Stimulated activated CD4-positive, alpha-beta T cell treated with anti-CD3 and anti-CD28 coated beads, Interleukin-2, amount 100 ng/mL, for 48 hours (primary cell): Measurements from ENCODE around the gene KCNT1.

Experiments
- DNase-seq, 2 donors: peaks; one replicate each; pipeline ENCODE4 v3.0.0-alpha.2; 2020

Gene KCNT1

DNA sequence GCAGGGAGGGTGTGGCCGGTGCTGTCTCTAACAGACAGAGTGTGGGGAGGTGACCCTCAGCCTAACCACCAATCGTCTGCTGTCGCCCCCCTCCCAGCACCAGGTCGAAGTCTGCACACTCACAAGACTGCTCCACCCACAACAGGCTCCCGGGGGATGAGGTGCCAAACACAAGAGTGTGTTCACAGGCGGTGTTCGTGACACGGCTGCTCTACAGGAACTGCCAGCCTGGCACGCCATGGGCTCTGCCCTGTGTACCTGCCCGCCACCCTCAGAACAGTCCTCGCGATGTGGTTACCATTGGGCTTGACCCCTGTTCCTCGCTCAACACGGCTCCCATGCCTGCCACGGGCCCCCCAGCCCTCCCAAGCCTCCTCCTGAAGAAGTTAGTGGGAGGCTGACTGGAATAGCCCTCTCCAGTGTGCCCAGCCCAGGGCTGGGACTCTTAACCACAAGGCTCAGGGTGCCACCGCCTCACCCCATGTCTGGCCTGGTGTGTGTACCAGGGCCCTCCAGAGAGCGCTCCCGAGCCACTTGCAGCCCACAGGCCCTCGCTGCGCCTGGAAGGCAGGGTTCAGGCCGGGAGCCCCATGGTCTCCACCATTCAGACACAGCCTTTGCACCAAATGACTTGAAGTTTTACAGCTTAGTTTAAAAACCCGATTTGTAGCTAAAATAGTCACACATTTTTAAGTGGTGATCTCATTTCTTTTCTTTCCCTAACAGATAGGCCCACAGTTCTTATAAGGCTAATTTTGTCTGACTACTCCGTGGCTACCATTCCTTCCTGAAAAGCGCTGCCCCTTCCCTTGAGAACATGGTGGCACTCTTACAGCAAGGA, 102.8 kb downstream of the KCNT1 start:
- no peak for DNase-seq

DNA sequence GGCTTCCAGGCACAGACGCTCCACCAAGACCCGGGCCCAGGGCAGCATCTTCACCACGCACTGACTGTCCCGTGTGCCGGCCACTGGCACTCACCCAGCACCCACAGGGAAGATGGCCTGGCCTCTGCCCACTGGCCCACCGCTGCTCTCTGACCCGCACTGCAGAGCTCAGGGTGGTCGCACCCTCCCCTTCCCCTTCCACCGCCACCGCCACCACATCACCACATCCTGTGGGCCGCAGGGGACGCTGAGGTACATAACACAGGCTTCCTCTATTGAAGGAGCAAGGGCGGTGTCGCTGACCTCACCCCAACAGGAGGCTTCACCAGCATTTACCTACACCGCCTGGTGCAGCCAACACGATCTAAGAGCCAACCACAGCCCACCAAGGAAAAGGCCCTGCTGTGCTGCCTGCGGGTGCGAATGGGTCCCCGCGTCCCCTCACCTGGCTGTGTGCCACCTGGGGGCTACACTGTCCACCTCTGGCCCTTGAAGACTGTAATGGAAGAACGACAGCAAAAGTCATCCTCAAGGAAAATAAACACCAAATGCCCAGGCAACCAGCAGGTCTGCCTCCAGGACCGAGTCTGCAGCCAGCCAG, 103.5 kb downstream of the KCNT1 start:
- DNase-seq: no peak

DNA sequence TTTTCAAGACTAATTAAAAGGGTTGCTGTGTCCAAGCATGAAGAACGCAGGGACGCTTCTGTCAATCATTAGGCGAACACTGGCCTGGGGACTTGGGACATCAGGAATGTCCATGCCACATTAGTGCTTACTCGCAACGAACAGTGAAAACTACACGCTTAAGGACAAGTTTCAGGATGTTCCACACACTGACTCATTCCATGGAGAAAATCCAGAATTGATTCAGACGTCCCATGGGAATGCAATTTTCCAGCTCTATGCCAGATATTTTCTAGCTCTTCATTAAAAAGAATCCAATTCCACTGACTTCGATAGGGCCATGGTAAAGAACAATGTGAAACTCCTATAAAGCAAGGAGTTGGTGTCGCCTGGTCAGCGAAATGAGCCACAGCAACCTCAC, 107.2 kb downstream of the KCNT1 start:
- DNase-seq: no peak

DNA sequence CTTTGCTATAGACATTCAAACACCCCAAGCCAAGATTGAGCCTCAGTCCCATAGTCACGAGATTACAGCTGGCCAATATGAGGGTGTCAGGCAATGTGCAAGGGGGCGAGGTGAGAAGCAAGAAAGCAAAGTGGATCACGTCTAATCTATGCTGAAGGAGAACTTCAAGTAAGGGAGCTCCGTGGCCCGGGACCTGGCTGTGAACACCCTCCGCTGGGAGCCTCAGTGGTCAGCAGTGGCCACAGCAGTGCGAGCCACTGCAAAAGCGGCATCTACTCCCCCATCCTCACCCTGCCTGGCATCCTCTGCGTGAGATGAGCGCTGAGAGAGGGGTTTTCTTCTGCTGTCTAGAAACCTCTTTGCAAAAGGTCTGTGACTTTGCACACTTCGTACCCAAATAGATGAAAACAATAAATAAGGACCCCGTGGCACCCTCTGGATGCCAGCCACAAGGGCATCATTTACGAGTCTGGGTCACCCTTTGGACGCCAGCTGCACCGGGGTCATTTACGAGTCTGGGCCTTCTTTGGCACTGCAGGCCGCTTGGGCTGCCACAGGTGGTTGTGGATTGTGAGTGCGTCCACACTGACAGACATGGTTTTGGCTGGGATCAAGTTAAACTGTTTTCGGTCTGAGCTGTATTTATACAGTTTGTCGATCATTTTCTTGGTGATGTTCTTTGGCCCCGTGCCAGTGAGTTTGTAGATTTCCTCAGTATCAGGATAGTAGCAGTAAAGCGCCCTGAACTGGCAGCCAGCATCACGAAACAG, 109.0 kb downstream of the KCNT1 start:
- DNase-seq: no peak

GRCh38 chr9:135811801-135812200, 109.8 kb downstream of the KCNT1 start:
- DNase-seq: no peak

- DNase-seq: no peak
Measured at GRCh38 chr9:135812961-135813360, 111.0 kb downstream of the KCNT1 start.

DNA sequence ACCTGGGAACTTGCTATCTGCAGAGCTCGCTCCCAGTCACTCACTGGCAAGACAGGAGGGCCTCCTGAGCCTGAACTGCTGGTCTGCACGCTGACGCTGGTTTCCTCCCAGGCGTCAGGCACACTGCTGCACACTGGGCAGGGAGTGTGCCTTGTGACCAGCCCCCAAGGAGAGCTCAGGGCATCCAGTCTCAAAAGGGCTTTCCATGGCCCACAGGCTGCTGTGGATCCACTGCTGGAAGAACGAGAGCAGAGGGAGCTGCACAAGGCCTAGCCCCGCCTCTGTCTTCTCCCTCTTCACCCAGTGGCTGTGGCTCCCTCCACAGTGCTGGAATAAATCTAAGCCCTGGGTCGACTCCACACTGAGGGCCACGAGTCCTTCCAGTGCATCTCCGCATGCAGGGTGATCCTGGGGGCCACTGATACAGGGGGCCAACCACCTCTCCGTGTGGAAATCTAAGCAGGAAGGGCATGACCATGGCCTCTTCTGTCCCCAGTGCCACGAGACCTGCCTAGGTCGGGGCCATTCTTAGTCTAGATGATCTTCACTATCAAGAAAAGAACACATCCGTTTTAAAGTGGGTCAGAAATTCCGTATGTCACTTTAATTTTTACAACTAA, 111.8 kb downstream of the KCNT1 start:
- no peak for DNase-seq

- DNase-seq: no peak
Measured at GRCh38 chr9:135814421-135815095, 112.6 kb downstream of the KCNT1 start.

- DNase-seq: no peak
Measured at GRCh38 chr9:135815413-135815812, 113.4 kb downstream of the KCNT1 start.

DNA sequence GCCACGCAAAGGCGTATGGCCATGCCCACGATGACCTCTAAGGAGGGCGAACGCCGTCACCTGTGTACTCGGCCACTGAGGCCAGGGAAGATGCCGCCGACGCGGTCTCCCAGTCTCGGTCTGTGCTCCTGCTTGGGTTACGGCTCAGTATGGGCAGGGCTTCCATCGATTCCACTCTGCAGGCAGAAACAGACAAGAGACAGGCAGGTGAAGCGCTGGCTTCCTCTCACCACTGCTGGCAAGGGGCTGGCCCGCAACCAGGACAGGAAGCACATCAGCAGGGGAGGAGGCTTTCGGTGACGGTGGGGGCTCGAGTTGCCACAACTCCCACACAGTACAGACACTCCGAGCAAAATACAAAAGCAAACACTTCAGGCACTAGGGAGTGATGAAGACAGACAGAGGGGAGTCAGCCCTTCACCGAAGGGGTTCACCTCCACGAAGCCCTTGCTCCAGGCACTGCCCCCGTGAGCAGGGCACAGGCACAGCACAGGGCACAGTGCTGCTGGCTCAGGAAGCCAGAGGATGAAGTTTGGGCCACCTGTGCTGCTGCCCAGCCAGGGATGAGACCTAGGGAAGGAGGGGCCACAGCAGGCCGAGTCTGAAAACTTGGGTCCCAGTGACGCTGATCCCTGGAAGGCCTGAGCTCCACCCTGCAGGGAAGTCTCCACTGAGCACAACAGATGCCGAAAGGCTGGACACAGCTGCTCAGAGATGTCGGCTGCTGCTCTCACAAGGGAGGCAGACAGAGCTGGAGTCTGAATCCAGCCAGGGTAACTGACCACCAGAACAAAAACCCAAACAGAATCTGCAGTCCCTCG, 114.1 kb downstream of the KCNT1 start:
- no peak for DNase-seq

DNA sequence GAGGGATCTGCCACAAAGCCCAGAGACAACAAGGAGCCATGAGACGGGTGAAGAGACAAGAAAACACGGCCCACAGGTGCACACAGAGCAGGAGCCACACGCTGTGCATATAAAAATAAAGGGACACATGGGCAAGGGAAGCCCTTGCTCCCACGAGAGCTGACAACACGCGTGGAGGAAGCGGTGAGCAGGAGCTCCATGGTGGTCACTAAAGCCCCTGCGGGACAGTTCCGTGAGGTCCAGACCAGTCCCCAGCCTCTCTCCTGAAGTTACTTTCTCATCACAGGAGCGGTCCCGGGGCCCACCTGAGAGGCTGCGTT, 114.6 kb downstream of the KCNT1 start:
- no peak for DNase-seq

- DNase-seq: no peak
Measured at GRCh38 chr9:135817951-135818717, 116.1 kb downstream of the KCNT1 start.

DNA sequence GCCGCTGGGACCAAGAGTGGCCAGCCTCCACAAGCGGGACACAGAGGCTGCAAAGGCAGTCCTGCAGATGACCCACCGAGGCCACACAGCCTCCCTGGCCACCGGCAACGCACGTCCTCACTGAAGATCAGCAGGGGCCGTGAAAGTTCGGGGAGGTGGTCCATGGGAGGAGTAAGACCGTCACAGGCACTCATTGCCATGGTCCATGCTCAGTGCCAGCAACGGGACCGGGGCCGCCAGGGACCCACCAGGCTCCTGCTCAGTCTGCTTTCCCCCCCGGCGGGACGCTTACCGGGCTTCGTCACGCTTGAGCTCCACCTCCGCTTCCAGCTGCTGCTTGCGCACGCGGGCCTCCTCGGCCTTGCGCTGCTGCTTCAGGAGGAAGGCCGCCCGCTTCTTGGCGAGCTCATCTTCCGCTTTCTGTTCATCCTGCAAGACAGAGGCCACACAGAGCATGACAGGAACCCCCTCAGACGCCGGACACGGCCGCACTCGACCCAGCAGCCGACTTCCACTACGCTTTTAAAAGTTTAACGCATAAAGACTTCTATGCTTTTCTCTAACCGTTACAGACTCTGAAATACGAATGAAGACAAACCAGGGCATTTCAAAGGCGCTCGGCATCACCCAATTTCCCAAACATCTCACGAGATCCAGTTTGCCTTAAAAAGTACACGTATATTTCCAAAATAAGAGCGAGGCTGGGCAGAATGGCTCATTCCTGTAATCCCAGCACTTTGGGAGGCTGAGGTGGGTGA, 116.9 kb downstream of the KCNT1 start:
- DNase-seq: no peak

DNA sequence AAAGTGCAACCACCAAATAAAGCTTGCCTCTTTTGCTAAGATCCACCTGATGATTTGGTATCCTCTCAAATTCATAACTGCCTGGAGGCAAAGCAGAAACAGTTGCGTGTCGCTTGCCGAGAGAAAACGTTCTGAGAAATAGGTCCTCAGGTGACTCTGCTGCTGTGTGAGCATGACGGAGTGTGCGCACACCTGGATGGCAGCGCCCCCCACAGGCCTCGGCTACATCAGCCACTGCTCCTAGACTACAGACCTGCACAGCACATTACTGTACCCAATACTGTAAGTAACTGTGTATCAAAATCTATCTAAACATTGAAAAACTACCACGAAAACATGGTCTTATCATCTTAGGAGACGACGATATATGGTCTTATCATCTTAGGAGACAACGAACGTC, 117.9 kb downstream of the KCNT1 start:
- DNase-seq: no peak

GRCh38 chr9:135820661-135821060, 118.7 kb downstream of the KCNT1 start:
- no peak for DNase-seq

GRCh38 chr9:135821116-135821515, 119.1 kb downstream of the KCNT1 start:
- DNase-seq: no peak

GRCh38 chr9:135821733-135822373, 119.9 kb downstream of the KCNT1 start:
- DNase-seq: no peak

- DNase-seq: no peak
Measured at GRCh38 chr9:135822374-135822755, 120.4 kb downstream of the KCNT1 start.

GRCh38 chr9:135823036-135823435, 121.1 kb downstream of the KCNT1 start:
- no peak for DNase-seq
